SKM-1 treated with dmso at 0.1 percent for 144 hours (cell line): ENCODE data around the gene ESYT1.

Experiments used
- DNase-seq: peaks from one replicate; lab custom pipeline; 2025; ENCODE audit not compliant: unreplicated experiment; lab: John Stamatoyannopoulos, UW

The ESYT1 gene

GRCh38 chr12:56127888-56128669 is at the start of gene ESYT1:
TSS of gene ESYT1 (plus strand) at chr12:56128267. CDS start at chr12:56128320, 53 bp downstream.
- peak; percentile 92 for DNase-seq

- no peak for DNase-seq
Observed at GRCh38 chr12:56078427-56078826, 49.6 kb upstream of the ESYT1 start.

DNA sequence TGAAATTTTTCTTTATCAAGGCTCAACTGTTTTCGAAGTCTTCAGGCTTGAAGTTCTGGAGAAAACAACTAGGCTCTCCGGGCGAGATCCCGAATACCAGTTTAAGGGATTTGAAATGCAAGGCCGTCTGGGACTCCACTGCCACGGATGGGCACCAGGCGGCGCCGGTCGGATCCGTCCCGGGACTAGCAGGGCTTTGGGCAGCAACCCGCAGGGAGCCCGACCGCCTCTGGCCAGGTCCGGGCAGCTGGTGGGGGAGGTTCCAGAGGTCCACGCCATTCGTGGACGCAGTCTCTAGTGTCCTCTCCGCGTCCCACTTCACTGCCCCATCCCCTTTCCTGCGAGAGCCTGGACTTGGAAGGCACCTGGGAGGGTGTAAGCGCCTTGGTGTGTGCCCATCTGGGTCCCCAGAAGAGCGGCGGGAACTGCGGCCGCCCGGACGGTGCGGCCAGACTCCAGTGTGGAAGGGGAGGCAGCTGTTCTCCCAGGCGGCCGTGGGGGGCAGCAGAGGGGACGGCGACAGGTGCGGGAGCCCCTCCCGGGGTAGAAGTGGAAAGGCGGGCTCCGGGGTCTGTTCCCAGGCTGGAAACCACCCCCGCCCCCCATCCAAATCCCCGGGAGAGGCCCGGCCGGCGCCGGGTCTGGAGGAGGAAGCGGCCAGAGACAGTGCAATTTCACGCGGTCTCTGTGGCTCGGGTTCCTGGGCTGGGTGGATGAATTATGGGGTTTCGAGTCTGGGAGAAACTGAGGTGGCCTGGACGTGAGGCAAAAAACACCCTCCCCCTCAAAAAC is 48.9 kb upstream of the ESYT1 start:
- peak; percentile 26 for DNase-seq

GRCh38 chr12:56079723-56080555 is 48.1 kb upstream of the ESYT1 start, which contains the start of gene ERBB3:
TSS of gene ERBB3 (plus strand) at chr12:56080165. CDS start at chr12:56080301, 136 bp downstream.
- DNase-seq, result peak; percentile 5

DNA sequence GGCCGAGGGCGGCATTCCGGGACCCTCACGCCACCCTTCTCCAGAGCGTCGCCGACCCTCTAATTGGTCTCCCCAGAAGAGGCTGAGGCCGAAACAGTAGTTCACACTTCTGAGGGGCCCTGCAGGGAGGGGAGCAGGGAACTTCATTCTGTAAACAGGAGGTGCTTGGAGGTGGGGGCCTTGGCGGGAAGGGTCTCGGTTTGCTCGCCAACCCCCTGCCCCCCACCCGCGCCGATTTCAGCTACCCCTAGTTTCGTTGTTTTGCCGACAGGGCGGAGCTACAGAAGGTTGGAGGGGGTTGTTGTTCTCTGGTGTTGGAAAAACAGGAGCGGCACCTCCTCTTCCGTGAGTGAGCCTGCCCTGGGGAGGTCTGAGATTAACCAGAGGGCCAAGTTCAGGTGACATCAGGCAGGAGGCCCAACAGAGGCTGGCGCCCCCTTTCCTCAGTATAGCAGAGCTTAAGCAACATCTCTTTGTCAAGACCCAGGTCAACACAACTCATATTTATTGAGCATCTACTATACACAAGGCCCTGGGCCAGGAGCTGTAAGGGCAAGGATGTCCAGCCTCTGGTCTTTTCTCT is 47.4 kb upstream of the ESYT1 start:
- no peak for DNase-seq

- no peak for DNase-seq
Observed at GRCh38 chr12:56081393-56082347, 46.4 kb upstream of the ESYT1 start.

DNA sequence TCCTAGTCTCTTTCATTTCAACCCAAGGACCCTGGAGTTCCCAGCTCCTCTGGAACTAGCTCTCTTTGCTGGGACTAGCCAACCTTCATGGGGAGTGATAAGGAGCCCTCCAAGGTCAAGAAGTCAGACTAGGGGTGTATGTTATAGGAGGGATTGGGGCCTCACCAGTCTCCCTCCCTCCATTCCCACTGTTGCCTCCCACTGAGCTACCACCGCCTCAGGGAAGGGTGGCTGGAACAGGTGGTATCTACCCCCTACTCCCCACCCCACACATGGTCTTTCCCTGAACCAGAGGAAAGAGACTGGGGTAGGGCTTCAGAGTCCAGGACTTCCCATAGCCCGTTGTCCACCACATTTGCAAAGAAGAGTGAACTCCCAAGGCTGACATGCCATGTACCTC is 45.7 kb upstream of the ESYT1 start:
- no peak for DNase-seq

DNA sequence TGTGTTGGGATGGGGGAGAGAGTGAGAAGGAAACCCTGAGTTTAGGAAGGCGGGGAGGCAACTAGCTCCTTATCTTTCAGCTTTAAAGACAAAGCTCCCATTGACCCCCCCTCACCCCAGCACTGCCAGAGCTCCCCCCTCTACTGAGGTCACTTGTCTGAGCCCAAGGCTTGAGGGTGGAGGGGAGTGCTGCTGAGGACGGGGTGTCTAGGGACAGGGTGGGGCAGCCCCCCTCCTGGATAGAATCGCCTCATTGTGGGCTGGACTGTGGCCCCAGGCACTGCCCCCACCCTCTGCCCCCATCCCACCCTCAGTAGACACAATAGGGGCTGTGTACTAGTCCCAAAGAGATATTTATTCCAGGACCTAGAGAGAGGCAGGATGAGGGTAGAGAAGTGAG is 45.1 kb upstream of the ESYT1 start:
- DNase-seq, result no peak

GRCh38 chr12:56084958-56085543 is 43.0 kb upstream of the ESYT1 start:
- DNase-seq, result no peak

DNA sequence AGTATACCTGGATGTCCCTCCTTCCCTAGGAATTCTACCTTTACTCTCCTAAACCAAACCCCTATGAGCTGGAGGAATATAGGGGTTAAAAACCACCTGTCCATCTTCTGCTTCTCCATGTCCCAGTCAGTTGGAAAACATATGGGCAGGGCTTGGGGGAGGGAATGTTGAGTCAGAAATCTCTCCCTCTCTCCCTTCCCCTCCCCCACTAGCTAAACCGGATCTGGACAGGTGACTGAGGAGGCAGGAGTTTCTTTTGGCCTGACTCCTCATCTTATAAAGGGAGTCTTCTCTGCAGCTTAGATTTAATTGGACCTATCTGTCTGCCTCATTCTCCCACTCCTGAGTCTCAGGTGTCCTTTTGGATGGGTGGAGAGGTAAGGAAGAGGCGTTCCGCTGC is 42.0 kb upstream of the ESYT1 start:
- no peak for DNase-seq

DNA sequence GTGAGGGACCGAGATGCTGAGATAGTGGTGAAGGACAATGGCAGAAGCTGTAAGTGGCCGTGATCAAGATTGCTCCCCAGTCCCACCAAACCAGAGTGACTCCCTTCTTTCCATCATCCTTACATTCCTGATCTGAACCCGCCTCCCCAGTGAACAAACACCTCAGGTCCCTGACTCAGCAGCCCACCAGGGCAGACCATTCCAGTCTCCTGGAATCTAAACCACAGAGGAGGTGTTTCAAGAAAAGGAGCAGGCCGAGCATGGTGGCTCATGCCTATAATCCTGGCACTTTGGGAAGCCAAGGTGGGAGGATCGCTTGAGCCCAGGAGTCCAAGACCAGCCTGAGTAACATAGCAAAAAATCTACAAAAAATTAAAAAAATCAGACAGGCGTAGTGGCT is 41.5 kb upstream of the ESYT1 start:
- no peak for DNase-seq

- DNase-seq, result no peak
Observed at GRCh38 chr12:56087220-56087619, 40.8 kb upstream of the ESYT1 start.

- DNase-seq, result no peak
Observed at GRCh38 chr12:56097738-56098137, 30.3 kb upstream of the ESYT1 start.

GRCh38 chr12:56098592-56098991 is 29.5 kb upstream of the ESYT1 start:
- no peak for DNase-seq

DNA sequence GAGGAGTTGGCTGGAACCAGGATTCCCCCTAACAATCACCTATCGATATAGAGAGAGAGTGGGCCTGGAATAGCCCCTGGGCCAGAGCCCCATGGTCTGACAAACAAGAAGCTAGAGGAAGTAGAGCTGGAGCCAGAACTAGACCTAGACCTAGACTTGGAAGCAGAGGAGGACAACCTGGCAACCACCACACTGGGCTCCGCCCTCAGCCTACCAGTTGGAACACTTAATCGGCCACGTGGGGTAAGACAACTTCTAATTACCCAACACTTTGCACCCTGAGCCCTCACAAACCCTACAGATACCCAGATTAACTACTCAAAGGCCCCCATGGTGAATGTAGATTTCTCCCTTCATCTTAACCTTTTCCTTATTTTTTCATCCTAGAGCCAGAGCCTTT is 28.3 kb upstream of the ESYT1 start:
- no peak for DNase-seq

GRCh38 chr12:56101045-56101444 is 27.0 kb upstream of the ESYT1 start:
- no peak for DNase-seq

DNA sequence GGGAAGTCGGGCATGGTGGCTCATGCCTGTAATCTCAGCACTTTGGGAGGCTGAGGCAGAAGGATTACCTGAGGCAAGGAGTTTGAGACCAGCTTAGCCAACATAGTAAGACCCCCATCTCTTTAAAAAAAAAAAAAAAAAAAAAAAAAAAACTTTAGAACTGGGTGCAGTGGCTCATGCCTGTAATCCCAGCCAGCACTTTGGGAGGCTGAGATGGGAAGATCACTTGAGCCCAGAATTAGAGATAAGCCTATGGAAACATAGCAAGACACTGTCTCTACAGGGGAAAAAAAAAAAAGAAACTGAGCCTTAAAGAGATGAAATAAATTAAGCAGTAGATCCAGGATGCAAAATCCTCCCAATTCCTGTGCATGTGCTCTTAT is 25.4 kb upstream of the ESYT1 start:
- DNase-seq, result no peak

DNA sequence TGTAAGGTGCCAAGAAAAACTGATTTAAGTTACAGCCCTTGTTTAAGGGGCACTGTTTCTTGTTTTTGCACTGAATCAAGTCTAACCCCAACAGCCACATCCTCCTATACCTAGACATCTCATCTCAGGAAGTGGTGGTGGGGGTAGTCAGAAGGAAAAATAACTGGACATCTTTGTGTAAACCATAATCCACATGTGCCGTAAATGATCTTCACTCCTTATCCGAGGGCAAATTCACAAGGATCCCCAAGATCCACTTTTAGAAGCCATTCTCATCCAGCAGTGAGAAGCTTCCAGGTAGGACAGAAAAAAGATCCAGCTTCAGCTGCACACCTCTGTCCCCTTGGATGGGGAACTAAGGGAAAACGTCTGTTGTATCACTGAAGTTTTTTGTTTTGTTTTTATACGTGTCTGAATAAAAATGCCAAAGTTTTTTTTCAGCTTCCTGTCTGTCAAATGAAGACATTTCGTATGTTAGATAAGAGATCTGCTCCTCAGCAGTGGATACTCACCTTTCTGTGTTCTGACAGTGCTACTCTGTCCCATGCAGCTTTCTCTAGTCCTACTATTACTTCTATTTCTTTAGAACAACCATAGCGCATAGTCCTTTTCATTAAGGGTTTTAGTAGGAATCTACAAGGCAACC is 24.9 kb upstream of the ESYT1 start:
- DNase-seq, result no peak

- no peak for DNase-seq
Observed at GRCh38 chr12:56103823-56104108, 24.3 kb upstream of the ESYT1 start.
